Endothelial cell of umbilical vein (primary cell): ENCODE results near the gene FYN. TPM values are rescaled to one million over a fixed set of nuclear protein-coding genes. Genes with fewer than 3 reads are reported as not detected.

Source experiments
- BruUV-seq: library from RNA; stranded (reverse); fragments of 400-500 nt; replicated peaks from 2 replicates; lab custom pipeline; 2021; lab: Mats Ljungman, UMichigan
- CTCF ChIA-PET: fragments of 300-600, 350-600 bp; sonication (Branson Sonifier 250); formaldehyde crosslinking; loops from one replicate; lab custom pipeline; 2021; ENCODE audit warnings: antibody characterized with exemption, inconsistent platforms; lab: Charles Lee
- POLR2A ChIA-PET: fragments of 300-600, 350-600 bp; sonication (Branson Sonifier 250); formaldehyde crosslinking; loops from one replicate; lab custom pipeline; 2021; ENCODE audit warnings: antibody characterized with exemption, inconsistent platforms; lab: Charles Lee
- DNase-seq: peaks from one replicate; pipeline ENCODE4 v3.0.0-alpha.2; 2011; ENCODE audit warnings: low read depth, low spot score
- FAIRE-seq: peaks from 2 replicates; lab custom pipeline; 2011; peaks lifted over from hg19 to GRCh38; lab: Jason Lieb, UNC
- H2AFZ ChIP-seq: 2 replicates; pipeline ENCODE4 v1.6.0; 2012; ENCODE audit warnings: low read depth, low read length, control low read depth, inconsistent platforms
- H3K27ac ChIP-seq: 2 replicates; pipeline ENCODE4 v1.5.1; 2011; ENCODE audit warnings: low read depth, mild to moderate bottlenecking, control low read depth, low read length, moderate library complexity; ENCODE audit not compliant: insufficient read depth
- H3K27me3 ChIP-seq, 2 experiments: 2 replicates each; pipeline versions ENCODE4 v1.6.0 to v1.6.1; 2011; ENCODE audit warnings: low read length in 2 of 2, mixed read lengths in 1 of 2; ENCODE audit not compliant: control insufficient read depth in 2 of 2, insufficient read depth in 2 of 2
- H3K36me3 ChIP-seq, 2 experiments: 2 replicates in 1 of 2; 3 replicates in 1 of 2; pipeline ENCODE4 v1.5.1; 2011; ENCODE audit warnings: low read length in 2 of 2, mild to moderate bottlenecking in 1 of 2, moderate library complexity in 1 of 2; ENCODE audit not compliant: control insufficient read depth in 2 of 2, insufficient read depth in 2 of 2; ENCODE audit errors: extremely low read depth in 1 of 2
- H3K4me1 ChIP-seq: 3 replicates; pipeline ENCODE4 v1.5.1; 2011; ENCODE audit warnings: mild to moderate bottlenecking, low read length; ENCODE audit not compliant: control insufficient read depth, insufficient read depth; ENCODE audit errors: extremely low read depth
- H3K4me2 ChIP-seq: 2 replicates; pipeline ENCODE4 v1.6.1; 2011; ENCODE audit warnings: low read length, control low read depth, mixed read lengths; ENCODE audit not compliant: insufficient read depth
- H3K4me3 ChIP-seq, 3 experiments: fragments of 200-600 bp in 1 of 3; sonication (generic), shearing (Covaris generic) in 1 of 3; replicated peaks in 1 of 3; 2 replicates each; pipeline ENCODE4 v1.5.1; 2011 to 2016; ENCODE audit warnings: control low read depth in 3 of 3, low read length in 3 of 3, mild to moderate bottlenecking in 2 of 3, inconsistent platforms in 1 of 3, low read depth in 1 of 3, moderate library complexity in 1 of 3; ENCODE audit not compliant: insufficient read depth in 1 of 3
- H3K79me2 ChIP-seq: 2 replicates; pipeline ENCODE4 v1.6.0; 2012; ENCODE audit warnings: low read length, inconsistent platforms; ENCODE audit not compliant: control insufficient read depth, insufficient read depth
- H3K9ac ChIP-seq: replicated peaks from 2 replicates; pipeline ENCODE3; 2011; ENCODE audit warnings: low read length, control low read depth; ENCODE audit not compliant: insufficient read depth; ENCODE audit errors: extremely low read depth
- H3K9me1 ChIP-seq: replicated peaks from 3 replicates; pipeline ENCODE4 v1.6.0; 2011; ENCODE audit warnings: mild to moderate bottlenecking, low read length; ENCODE audit not compliant: control insufficient read depth, insufficient read depth; ENCODE audit errors: extremely low read depth
- H3K9me3 ChIP-seq: replicated peaks from 2 replicates; pipeline ENCODE4 v1.5.1; 2012; ENCODE audit warnings: low read length, inconsistent platforms; ENCODE audit not compliant: control insufficient read depth, insufficient read depth
- H4K20me1 ChIP-seq: replicated peaks from 2 replicates; pipeline ENCODE3; 2011; ENCODE audit warnings: mild to moderate bottlenecking, low read length; ENCODE audit not compliant: control insufficient read depth, insufficient read depth; ENCODE audit errors: extremely low read depth
- CTCF ChIP-seq, 2 donors: IDR thresholded peaks; 1 replicate in 1 of 2; 2 replicates in 1 of 2; pipeline ENCODE4 v1.5.1; 2011; ENCODE audit warnings: low read length in 2 of 2, mild to moderate bottlenecking in 2 of 2, moderate library complexity in 2 of 2, control low read depth in 1 of 2, inconsistent platforms in 1 of 2, low read depth in 1 of 2; ENCODE audit not compliant: insufficient read depth in 1 of 2; ENCODE audit errors: extremely low read depth in 1 of 2
- EZH2 ChIP-seq: IDR thresholded peaks from 2 replicates; pipeline ENCODE4 v1.6.1; 2012; ENCODE audit warnings: borderline replicate concordance, low read depth, mild to moderate bottlenecking, moderate library complexity, low read length, inconsistent platforms; ENCODE audit not compliant: severe bottlenecking
- GATA2 ChIP-seq: IDR thresholded peaks from 2 replicates; pipeline ENCODE4 v1.7.0; 2011; ENCODE audit warnings: low read depth, mild to moderate bottlenecking, moderate library complexity, mixed read lengths, low read length; ENCODE audit not compliant: insufficient read length, insufficient read depth
- JUN ChIP-seq: IDR thresholded peaks from 2 replicates; pipeline ENCODE4 v1.6.1; 2011; ENCODE audit warnings: borderline replicate concordance, low read depth; ENCODE audit not compliant: insufficient read length, insufficient read depth
- MAX ChIP-seq: IDR thresholded peaks from 2 replicates; pipeline ENCODE4 v1.6.1; 2011; ENCODE audit not compliant: insufficient read depth, insufficient read length
- MYC ChIP-seq: IDR thresholded peaks from one replicate; pipeline ENCODE4 v1.6.1; 2011; ENCODE audit warnings: mild to moderate bottlenecking, low read depth, low read length
- dilution Hi-C: fragments of 300-500 bp; cut with MboI; formaldehyde crosslinking; loops from one replicate; pipeline ENCODE4 v1.15.0; 2019; ENCODE audit warnings: low sequenced_read_pairs; ENCODE audit not compliant: extremely low pct_ligation_motif_present
- intact Hi-C: fragments of 100-400 bp; cut with micrococcal nuclease; formaldehyde crosslinking; loops from one replicate; pipeline ENCODE4 v1.10.0; 2022
- polyA plus RNA-seq, 4 experiments: library from polyadenylated mRNA; depleted of rRNA in 3 of 4; stranded (reverse) in 3 of 4; unstranded in 1 of 4; fragments of >200 nt; gene quantifications; 2 replicates each; pipeline versions ENCODE4 v1.2.1 to v1.2.3, GENCODE V29; 2011 to 2012; ENCODE audit warnings: missing spikeins in 1 of 4
- total RNA-seq: library from RNA; stranded (reverse); gene quantifications from 2 replicates; pipeline ENCODE4 v1.2.3, GENCODE V29; 2021

FYN gene
- total and polyA plus RNA-seq, 2 donors (not counting 3 experiments of a cell fraction or from before 2014, with no cell fraction given), result 69.0 to 143 TPM

- no TSS peak for BruUV-seq
- H3K27me3 ChIP-seq, result no peaks in the 10 kb centered on the region
- TF ChIP-seq GATA2 (no peak), CTCF (IDR thresholded peaks at IDR 0.05; ENCODE audit: extremely low read depth in 1 of 2, insufficient read depth in 1 of 2, low read depth in 1 of 2, low read length in 2 of 2) (no peak), MYC (no peak), MAX (no peak)
- no peak for DNase-seq
- POLR2A ChIA-PET, result interaction anchor here (1.6 kb wide), 1 partner anchor 12 kb away, joined by 6 read pairs; no protein-coding TSS in a partner anchor
- CTCF ChIA-PET, result interaction anchor here (1.2 to 2.3 kb wide), 7 partner anchors 10 to 294 kb away, joined by 3 to 8 read pairs (median 6); no protein-coding TSS in a partner anchor
- peaks cover 49% of the 10 kb centered on the region for H3K4me1 ChIP-seq
- H3K4me2 ChIP-seq, result peak overlapping the region; percentile 72
- no peaks in the 10 kb centered on the region for H4K20me1 ChIP-seq
- intact Hi-C loops (no loop called here), dilution Hi-C loops (no loop called here)
- peak overlapping the region; percentile 6 for H3K9ac ChIP-seq
- no peak overlapping the region for H2AFZ ChIP-seq
- H3K27ac ChIP-seq, result peak overlapping the region; percentile 65
- peaks cover 3% of the 10 kb centered on the region for H3K79me2 ChIP-seq
- FAIRE-seq, result no peak
- no peaks in the 10 kb centered on the region for H3K36me3 ChIP-seq
- peak overlapping the region in 1 of 3 experiments; percentile 7 for H3K4me3 ChIP-seq
- H3K9me1 ChIP-seq, result no peaks in the 10 kb centered on the region
- H3K9me3 ChIP-seq, result no peaks in the 10 kb centered on the region
These were observed 125.9 kb downstream of the FYN start for GRCh38 chr6:111747396-111747795.

- BruUV-seq, result no TSS peak
- POLR2A ChIA-PET, result interaction anchor here (1.6 kb wide), 1 partner anchor 12 kb away, joined by 6 read pairs; no protein-coding TSS in a partner anchor
- H3K27ac ChIP-seq, result peak overlapping the region; percentile 65
- H2AFZ ChIP-seq, result no peak overlapping the region
- no peaks in the 10 kb centered on the region for H3K9me3 ChIP-seq
- H3K79me2 ChIP-seq, result peaks cover 3% of the 10 kb centered on the region
- H3K4me1 ChIP-seq, result peaks cover 45% of the 10 kb centered on the region
- peak overlapping the region; percentile 72 for H3K4me2 ChIP-seq
- no peaks in the 10 kb centered on the region for H3K27me3 ChIP-seq
- CTCF ChIA-PET, result interaction anchor here (1.4 to 2.3 kb wide), 5 partner anchors 10 to 294 kb away, joined by 5 to 8 read pairs (median 6); no protein-coding TSS in a partner anchor
- peak overlapping the region; percentile 6 for H3K9ac ChIP-seq
- H3K36me3 ChIP-seq, result no peaks in the 10 kb centered on the region
- FAIRE-seq (no peak), DNase-seq (peak; percentile 54)
- H3K4me3 ChIP-seq, result no peak overlapping the region
- no peak for TF ChIP-seq GATA2
- no peak for TF ChIP-seq EZH2
- peak; percentile 5 for TF ChIP-seq JUN
- no peaks in the 10 kb centered on the region for H3K9me1 ChIP-seq
- dilution Hi-C loops, result no loop called here
- intact Hi-C loops, result no loop called here
- H4K20me1 ChIP-seq, result no peaks in the 10 kb centered on the region
These were observed 126.3 kb downstream of the FYN start for GRCh38 chr6:111746983-111747382.
